ENCODE measurements around the gene RPAIN. TPM values are rescaled to one million over a fixed set of nuclear protein-coding genes. Genes with fewer than 3 reads are reported as not detected.

The RPAIN gene
- total RNA-seq, 1 donor from 2014 or later, result 37.2 TPM

- intact Hi-C loops (cut with DNase I), result no loop called here
Observed at GRCh38 chr17:5446786-5447185, 26.8 kb downstream of the RPAIN start.

DNA sequence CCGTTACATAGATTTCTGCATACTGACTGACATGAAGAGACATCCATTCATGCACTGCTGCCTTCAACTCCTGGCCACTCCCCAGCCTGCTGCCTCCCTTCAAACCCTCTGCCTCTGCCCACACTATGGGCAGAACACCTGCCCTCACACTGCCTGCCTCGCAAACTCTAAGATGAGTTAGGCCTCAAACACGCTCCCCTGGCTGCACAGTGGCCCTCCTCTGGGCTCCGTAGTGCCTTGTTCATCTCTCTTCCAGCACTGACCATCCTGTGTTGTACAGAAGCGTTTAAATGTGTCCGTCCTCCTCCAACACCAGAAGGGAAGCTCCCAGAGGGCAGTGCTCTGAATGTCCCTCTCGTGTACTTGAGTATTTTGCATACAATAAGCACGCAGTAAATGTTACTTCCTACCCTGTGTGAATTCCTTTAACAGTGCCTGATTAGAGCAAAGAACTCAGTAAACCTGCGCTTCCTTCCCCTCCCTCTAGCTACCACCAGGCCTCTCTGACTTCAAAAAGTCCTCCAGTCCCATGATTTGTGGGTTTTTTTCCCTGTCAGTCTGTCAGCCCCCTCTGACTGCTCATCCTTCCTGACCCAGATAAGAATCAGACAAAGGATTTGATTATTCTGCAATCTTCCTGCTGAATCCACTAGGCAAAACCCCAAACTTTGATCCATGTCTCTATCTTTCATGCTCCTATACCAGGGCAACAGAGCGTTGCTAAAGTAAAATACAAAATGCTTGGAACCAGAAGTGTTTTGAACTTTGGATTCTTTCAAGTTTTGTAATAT, 44.9 kb downstream of the RPAIN start:
- DNase-seq (no peak), ATAC-seq (no peak)
- Histone ChIP-seq H3K9me3 (no peaks in the 10 kb centered on the region), H3K36me3 (peaks cover 21% of the 10 kb centered on the region), H3K4me3 (no peak overlapping the region), H3K27me3 (ENCODE audit: low read depth) (no peaks in the 10 kb centered on the region), H3K4me1 (peaks cover 26% of the 10 kb centered on the region), H3K27ac (no peak overlapping the region)
- TF ChIP-seq, protein P1, sequence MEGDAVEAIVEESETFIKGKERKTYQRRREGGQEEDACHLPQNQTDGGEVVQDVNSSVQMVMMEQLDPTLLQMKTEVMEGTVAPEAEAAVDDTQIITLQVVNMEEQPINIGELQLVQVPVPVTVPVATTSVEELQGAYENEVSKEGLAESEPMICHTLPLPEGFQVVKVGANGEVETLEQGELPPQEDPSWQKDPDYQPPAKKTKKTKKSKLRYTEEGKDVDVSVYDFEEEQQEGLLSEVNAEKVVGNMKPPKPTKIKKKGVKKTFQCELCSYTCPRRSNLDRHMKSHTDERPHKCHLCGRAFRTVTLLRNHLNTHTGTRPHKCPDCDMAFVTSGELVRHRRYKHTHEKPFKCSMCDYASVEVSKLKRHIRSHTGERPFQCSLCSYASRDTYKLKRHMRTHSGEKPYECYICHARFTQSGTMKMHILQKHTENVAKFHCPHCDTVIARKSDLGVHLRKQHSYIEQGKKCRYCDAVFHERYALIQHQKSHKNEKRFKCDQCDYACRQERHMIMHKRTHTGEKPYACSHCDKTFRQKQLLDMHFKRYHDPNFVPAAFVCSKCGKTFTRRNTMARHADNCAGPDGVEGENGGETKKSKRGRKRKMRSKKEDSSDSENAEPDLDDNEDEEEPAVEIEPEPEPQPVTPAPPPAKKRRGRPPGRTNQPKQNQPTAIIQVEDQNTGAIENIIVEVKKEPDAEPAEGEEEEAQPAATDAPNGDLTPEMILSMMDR (IDR thresholded peaks at IDR 0.05), result no peak
- intact Hi-C loops (cut with DNase I), result no loop called here

More at GRCh38 chr17:5446786-5447185, 26.8 kb downstream of the RPAIN start:
- DNase-seq (no peak), ATAC-seq (no peak)
- no peaks in the 10 kb centered on the region for H3K27me3 ChIP-seq (ENCODE audit: low read depth)
- no peak overlapping the region for H3K4me3 ChIP-seq
- H3K36me3 ChIP-seq, result peaks cover 91% of the 10 kb centered on the region
- no peak overlapping the region for H3K27ac ChIP-seq
- no peaks in the 10 kb centered on the region for H3K4me1 ChIP-seq
- TF ChIP-seq, protein P1 (IDR thresholded peaks at IDR 0.05), result no peak
- no peaks in the 10 kb centered on the region for H3K9me3 ChIP-seq

GRCh38 chr17:5466295-5466694, 46.3 kb downstream of the RPAIN start:
- ATAC-seq (no peak), DNase-seq (no peak)
- TF ChIP-seq, protein P1 (IDR thresholded peaks at IDR 0.05), result no peak
- Histone ChIP-seq H3K4me3 (no peak overlapping the region), H3K9me3 (no peaks in the 10 kb centered on the region), H3K36me3 (peaks cover 9% of the 10 kb centered on the region), H3K4me1 (peaks cover 26% of the 10 kb centered on the region), H3K27me3 (ENCODE audit: low read depth) (no peaks in the 10 kb centered on the region), H3K27ac (no peak overlapping the region)
- intact Hi-C loops (cut with DNase I), result no loop called here

- H3K4me3 ChIP-seq, result peak overlapping the region; percentile 96
- intact Hi-C loops (cut with DNase I), result no loop called here
- TF ChIP-seq, protein P1 (IDR thresholded peaks at IDR 0.05), result no peak
- peaks cover 6% of the 10 kb centered on the region for H3K36me3 ChIP-seq
- DNase-seq (no peak), ATAC-seq (no peak)
- H3K27ac ChIP-seq, result no peak overlapping the region
- no peaks in the 10 kb centered on the region for H3K9me3 ChIP-seq
- H3K27me3 ChIP-seq (ENCODE audit: low read depth), result no peaks in the 10 kb centered on the region
- peaks cover 26% of the 10 kb centered on the region for H3K4me1 ChIP-seq
Observed at GRCh38 chr17:5467416-5467815, 47.4 kb downstream of the RPAIN start.

DNA sequence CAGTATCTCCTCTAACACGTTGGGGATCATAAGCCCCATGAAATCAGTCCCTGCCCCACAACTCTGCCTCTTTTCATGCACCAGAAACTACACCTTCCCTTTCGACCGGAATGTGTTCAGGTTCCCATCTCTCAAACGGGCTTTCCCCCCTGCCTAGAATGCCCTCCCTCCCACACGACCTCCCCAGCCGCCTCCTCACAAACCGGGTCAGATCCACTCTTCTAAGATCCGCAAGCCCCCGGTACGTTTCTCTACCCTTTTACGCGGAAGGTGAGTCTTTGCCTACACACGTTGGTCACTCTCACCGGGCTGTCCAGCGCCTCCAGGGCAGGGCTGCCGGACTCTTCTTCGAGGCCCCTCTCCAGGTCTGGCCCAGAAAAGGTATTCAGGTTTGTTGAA, 48.1 kb downstream of the RPAIN start:
- H3K27ac ChIP-seq, result peak overlapping the region; percentile 70
- H3K4me3 ChIP-seq, result peak overlapping the region; percentile 96
- no peak for DNase-seq
- peaks cover 26% of the 10 kb centered on the region for H3K4me1 ChIP-seq
- no peaks in the 10 kb centered on the region for H3K9me3 ChIP-seq
- intact Hi-C loops (cut with DNase I), result no loop called here
- H3K27me3 ChIP-seq (ENCODE audit: low read depth), result no peaks in the 10 kb centered on the region
- TF ChIP-seq, protein P1 (IDR thresholded peaks at IDR 0.05), result no peak
- peak; percentile 15 to 17 for ATAC-seq
- H3K36me3 ChIP-seq, result peaks cover 12% of the 10 kb centered on the region
